Ovary (tissue), 9 donors: Measurements from ENCODE around the gene SND1. TPM values are rescaled to one million over a fixed set of nuclear protein-coding genes. Genes with fewer than 3 reads are reported as not detected.

Source experiments
- DNase-seq, 5 donors: peaks; one replicate each; pipeline ENCODE4 v3.0.0-alpha.2; 2019 to 2020
- H3K27ac ChIP-seq, 2 donors: fragments of 200-600 bp; one replicate each; pipeline versions ENCODE4 v1.5.1 to v1.8.0; 2019 to 2022
- H3K27me3 ChIP-seq: fragments of 200-600 bp; one replicate; pipeline ENCODE4 v1.8.0; 2022
- H3K36me3 ChIP-seq: fragments of 200-600 bp; sonication (generic); one replicate; pipeline ENCODE4 v1.5.1; 2019
- H3K4me1 ChIP-seq: one replicate; pipeline ENCODE4 v1.8.1; 2013; ENCODE audit warnings: mild to moderate bottlenecking, moderate library complexity; ENCODE audit not compliant: insufficient read depth
- H3K4me3 ChIP-seq: fragments of 200-600 bp; sonication (generic); one replicate; pipeline ENCODE4 v1.5.1; 2017
- H3K9me3 ChIP-seq, 2 donors: fragments of 200-600 bp in 1 of 2; sonication (generic) in 1 of 2; one replicate each; pipeline versions ENCODE4 v1.5.1 to v1.8.1; 2013 to 2019; ENCODE audit warnings: mild to moderate bottlenecking in 1 of 2, moderate library complexity in 1 of 2
- EP300 ChIP-seq: sonication (generic); formaldehyde crosslinking; IDR thresholded peaks from one replicate; pipeline ENCODE4 v1.6.1; 2017; ENCODE audit warnings: antibody characterized with exemption
- POLR2A ChIP-seq: fragments of 450-650 bp; IDR thresholded peaks from one replicate; pipeline ENCODE4 v1.6.1; 2017; ENCODE audit warnings: antibody characterized with exemption, mild to moderate bottlenecking, moderate library complexity
- WGBS, 3 donors: extraction: QIAGEN DNeasy Blood & Tissue Kit in 1 of 3; methylation state at CpG; one replicate each; pipeline versions ENCODE4 v1.1.5 to v1.1.7; 2013 to 2017; 5-methylcytosine and 5-hydroxymethylcytosine counted together
- intact Hi-C, 4 donors: fragments of 100-400 bp; cut with DNase I; formaldehyde crosslinking; loops; one replicate each; pipeline versions ENCODE4 v1.11.0 to v1.15.1; 2022 to 2023
- polyA plus RNA-seq, 2 donors: library from polyadenylated mRNA; stranded (reverse); fragments of 200-250 nt in 1 of 2; fragments of 350-450 nt in 1 of 2; fragmentation: Illumina TruSeq in 1 of 2; extraction: RNeasy Lipid Tissue Mini Kit (QIAGEN cat#74804) in 1 of 2; gene quantifications; one replicate each; pipeline ENCODE4 v1.2.3, GENCODE V29; 2013 to 2014
- total RNA-seq, 7 donors: library from RNA; depleted of rRNA in 2 of 7; stranded (reverse); fragments of >200 nt in 2 of 7; fragmentation: NEBNext Ultra II Directional in 3 of 7; extraction: Animal tissue kit (Norgen Biotek cat#: 25700) in 3 of 7; gene quantifications; one replicate each; pipeline versions ENCODE4 v1.1.0 to v1.2.4, GENCODE V29; 2016 to 2023
- TF ChIP-seq, protein P1 (sequence below), 3 donors: fragments of 450-650 bp in 2 of 3; fragments of 200-600 bp in 1 of 3; IDR thresholded peaks; one replicate each; pipeline versions ENCODE4 v1.5.1 to v1.8.0; 2016 to 2022; ENCODE audit warnings: antibody characterized with exemption in 3 of 3, mild to moderate bottlenecking in 1 of 3
- donor health status: DM: no; HTN: no; CAD: no; lungs with moderate emphysema.
- donor health status: DM: no; HTN: no; CAD: no.
- donor health status: Bipolar disorder and iron deficiency.
- donor health status: DM: yes; HTN: yes; CAD: no.
- donor health status: DM: no; HTN: no; CAD: no.
- donor health status: DM: yes; HTN: yes; CAD: no.

Gene SND1
- total and polyA plus RNA-seq, 9 donors = 91.4 to 297 (median 182) TPM

DNA sequence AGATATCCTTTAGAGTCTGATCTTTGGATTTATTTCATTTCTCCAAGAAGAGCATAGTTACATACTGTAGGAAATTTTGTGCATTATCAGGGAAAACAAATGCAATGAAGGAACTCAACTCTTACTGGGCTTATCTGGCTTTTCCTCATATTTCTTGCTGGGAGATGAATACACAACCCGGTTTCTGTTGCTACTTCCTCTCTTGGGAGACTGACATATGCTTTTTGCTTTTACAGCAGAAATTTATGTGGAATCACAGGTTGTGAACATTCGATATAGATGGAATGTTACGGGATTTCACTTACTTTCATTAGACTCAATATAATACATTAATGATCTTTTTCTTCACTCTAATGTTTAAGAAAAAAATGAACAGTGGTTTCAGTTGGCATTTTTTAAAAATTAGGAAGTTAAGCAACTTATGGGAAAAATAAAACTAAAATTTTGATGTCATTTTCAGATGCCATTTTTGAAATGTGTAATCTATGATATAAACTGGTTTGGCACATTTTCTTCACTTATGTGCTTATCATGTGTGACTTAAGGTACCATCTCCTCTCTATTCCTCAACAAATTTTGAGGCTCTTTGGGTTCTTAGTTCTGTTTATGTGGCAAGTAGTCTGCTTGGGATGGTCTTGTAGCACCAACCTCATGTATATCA is 7.1 kb downstream of the SND1 start:
- no peaks in the 10 kb centered on the region for H3K36me3 ChIP-seq
- no peak for TF ChIP-seq POLR2A
- TF ChIP-seq EP300 = no peak
- TF ChIP-seq, protein P1, sequence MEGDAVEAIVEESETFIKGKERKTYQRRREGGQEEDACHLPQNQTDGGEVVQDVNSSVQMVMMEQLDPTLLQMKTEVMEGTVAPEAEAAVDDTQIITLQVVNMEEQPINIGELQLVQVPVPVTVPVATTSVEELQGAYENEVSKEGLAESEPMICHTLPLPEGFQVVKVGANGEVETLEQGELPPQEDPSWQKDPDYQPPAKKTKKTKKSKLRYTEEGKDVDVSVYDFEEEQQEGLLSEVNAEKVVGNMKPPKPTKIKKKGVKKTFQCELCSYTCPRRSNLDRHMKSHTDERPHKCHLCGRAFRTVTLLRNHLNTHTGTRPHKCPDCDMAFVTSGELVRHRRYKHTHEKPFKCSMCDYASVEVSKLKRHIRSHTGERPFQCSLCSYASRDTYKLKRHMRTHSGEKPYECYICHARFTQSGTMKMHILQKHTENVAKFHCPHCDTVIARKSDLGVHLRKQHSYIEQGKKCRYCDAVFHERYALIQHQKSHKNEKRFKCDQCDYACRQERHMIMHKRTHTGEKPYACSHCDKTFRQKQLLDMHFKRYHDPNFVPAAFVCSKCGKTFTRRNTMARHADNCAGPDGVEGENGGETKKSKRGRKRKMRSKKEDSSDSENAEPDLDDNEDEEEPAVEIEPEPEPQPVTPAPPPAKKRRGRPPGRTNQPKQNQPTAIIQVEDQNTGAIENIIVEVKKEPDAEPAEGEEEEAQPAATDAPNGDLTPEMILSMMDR (IDR thresholded peaks at IDR 0.05) = no peak
- WGBS, 3 donors = 77 to 86% (median 79%) methylated on average over 3 of the region's 3 CpGs
- no peak for DNase-seq
- intact Hi-C loops = loop anchor here in 2 of 4 donors (10.0 kb wide), 2 partner anchors 74 to 264 kb away; partner anchors contain the start of genes ARF5 (in 1 of the 2), GCC1 (in 1 of the 2) and ZNF800 (in 1 of the 2)
- H3K27me3 ChIP-seq = no peaks in the 10 kb centered on the region
- peaks cover 8% of the 10 kb centered on the region for H3K4me1 ChIP-seq
- H3K27ac ChIP-seq = no peak overlapping the region
- H3K4me3 ChIP-seq = no peak overlapping the region
- no peaks in the 10 kb centered on the region for H3K9me3 ChIP-seq

DNA sequence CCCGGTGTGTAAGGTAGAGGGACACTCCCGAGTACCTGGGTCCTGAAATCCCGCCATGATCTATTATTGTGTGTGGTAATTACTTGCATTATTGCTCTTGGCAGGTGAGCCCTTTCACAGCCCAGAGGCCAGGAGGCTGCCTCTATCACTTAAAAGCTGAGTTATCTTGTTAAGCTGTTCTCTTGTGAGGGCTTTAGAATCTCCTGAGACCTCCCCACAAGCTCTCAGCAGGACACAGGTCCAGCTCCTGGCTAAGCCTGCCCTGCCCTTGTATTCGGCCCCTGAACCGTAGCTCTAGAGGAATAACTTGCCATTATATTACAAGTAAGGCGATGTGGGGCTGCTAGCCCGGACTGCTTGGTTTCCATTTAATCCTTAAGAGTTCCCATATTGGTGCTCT is 13.9 kb downstream of the SND1 start:
- DNase-seq = no peak
- no peaks in the 10 kb centered on the region for H3K4me1 ChIP-seq
- WGBS, 3 donors = 88 to 91% (median 88%) methylated on average over 7 of the region's 7 CpGs
- H3K4me3 ChIP-seq = no peak overlapping the region
- no peaks in the 10 kb centered on the region for H3K27me3 ChIP-seq
- TF ChIP-seq POLR2A (no peak), EP300 (no peak)
- TF ChIP-seq, protein P1 (IDR thresholded peaks at IDR 0.05) = no peak
- intact Hi-C loops = no loop called here
- H3K27ac ChIP-seq = no peak overlapping the region
- H3K9me3 ChIP-seq = no peaks in the 10 kb centered on the region
- no peaks in the 10 kb centered on the region for H3K36me3 ChIP-seq

DNA sequence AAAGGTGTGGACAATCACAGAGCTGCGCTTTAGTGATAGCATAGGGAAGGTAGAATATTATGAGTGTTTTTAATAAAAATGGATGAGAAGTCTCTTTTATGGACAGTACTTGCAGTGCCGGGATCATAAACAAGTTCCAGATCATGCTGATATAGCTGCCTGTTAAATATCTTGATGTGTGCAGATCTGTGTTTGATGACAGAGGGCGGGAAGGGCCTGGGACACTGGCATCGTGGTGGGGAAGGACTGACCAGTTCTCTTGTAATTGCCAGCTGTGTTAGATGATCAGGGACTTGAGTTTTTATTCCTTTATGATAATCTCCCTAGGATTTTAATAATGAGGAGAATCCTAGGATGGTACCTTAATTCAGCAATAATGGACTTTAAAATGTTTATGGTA is 14.6 kb downstream of the SND1 start:
- no peak for DNase-seq
- Histone ChIP-seq H3K4me1 (no peaks in the 10 kb centered on the region), H3K27me3 (no peaks in the 10 kb centered on the region), H3K9me3 (no peaks in the 10 kb centered on the region), H3K27ac (no peak overlapping the region), H3K4me3 (no peak overlapping the region), H3K36me3 (no peaks in the 10 kb centered on the region)
- 88 to 89% (median 89%) methylated on average over 4 of the region's 4 CpGs for WGBS, 3 donors
- intact Hi-C loops = no loop called here
- TF ChIP-seq, protein P1 (IDR thresholded peaks at IDR 0.05) = no peak
- TF ChIP-seq POLR2A (no peak), EP300 (no peak)

DNA sequence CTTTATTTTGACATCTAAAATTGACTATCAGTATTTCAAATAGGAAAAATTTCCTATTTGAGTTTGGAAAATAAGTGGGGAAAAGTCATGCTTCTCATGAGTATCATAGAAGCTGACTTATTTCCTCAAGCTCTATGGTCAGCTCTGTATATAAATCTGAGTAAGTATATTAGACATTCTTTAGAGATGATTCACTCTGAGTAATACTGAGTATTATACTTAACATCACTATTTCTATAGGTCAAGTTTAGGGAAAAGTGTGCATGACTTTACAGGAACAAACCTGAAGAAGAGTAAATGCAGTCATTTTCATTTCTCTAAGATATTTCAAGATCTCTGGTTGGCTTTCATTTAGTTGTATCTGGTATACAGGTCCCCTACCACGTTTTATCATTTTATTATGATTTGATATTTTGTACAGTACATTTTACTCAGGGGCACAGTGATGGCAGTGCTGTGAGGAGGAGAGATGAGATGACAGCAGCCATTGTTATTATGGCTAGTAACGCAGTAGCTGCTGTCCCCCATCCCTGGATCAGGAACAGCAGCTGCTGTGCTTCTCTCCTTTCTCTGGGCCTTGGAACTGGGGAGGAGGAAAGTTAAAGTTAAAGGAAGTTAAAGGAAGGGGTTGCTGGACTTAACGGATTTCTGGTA is 15.2 kb downstream of the SND1 start:
- no peak for DNase-seq
- intact Hi-C loops = no loop called here
- WGBS, 3 donors = 68 to 81% (median 68%) methylated on average over 3 of the region's 3 CpGs

More for the DNA sequence above, 15.2 kb downstream of the SND1 start:
- no peaks in the 10 kb centered on the region for H3K4me1 ChIP-seq
- no peaks in the 10 kb centered on the region for H3K27me3 ChIP-seq
- no peaks in the 10 kb centered on the region for H3K9me3 ChIP-seq
- H3K4me3 ChIP-seq = no peak overlapping the region
- H3K27ac ChIP-seq = no peak overlapping the region
- no peaks in the 10 kb centered on the region for H3K36me3 ChIP-seq
- TF ChIP-seq, protein P1 (IDR thresholded peaks at IDR 0.05) = no peak
- TF ChIP-seq EP300 (no peak), POLR2A (no peak)
